OCI-LY3 (cell line): ENCODE data around the gene PCDHGC5.

Experiments used
- H2AFZ ChIP-seq: fragments of 200-600, 300-600 bp; shearing (Covaris generic); 2 replicates; pipeline ENCODE4 v1.6.0; 2014; ENCODE audit warnings: antibody characterized with exemption, low read depth, low read length
- H3K27ac ChIP-seq: fragments of 200-600, 300-600 bp; sonication (generic); 2 replicates; pipeline ENCODE4 v1.5.1; 2014; ENCODE audit warnings: mild to moderate bottlenecking, low read length, moderate library complexity, mixed read lengths
- H3K27me3 ChIP-seq: fragments of 200-600, 300-600 bp; sonication (generic); 2 replicates; pipeline ENCODE4 v1.6.1; 2014; ENCODE audit warnings: low read depth, low read length, mixed read lengths
- H3K36me3 ChIP-seq: fragments of 200-600, 300-600 bp; sonication (generic); replicated peaks from 2 replicates; pipeline ENCODE3; 2014; ENCODE audit warnings: low read depth, low read length, mixed read lengths
- H3K4me1 ChIP-seq: fragments of 300-600, 200-600 bp; sonication (generic); 2 replicates; pipeline ENCODE4 v1.6.1; 2014; ENCODE audit warnings: low read length, mixed read lengths
- H3K4me2 ChIP-seq: fragments of 200-600, 300-600 bp; sonication (generic); 2 replicates; pipeline ENCODE4 v1.6.1; 2014; ENCODE audit warnings: low read length, mixed read lengths
- H3K4me3 ChIP-seq: fragments of 300-600, 200-600 bp; sonication (generic); 2 replicates; pipeline ENCODE4 v1.5.1; 2014; ENCODE audit warnings: antibody characterized with exemption, mild to moderate bottlenecking, low read length, moderate library complexity
- H3K79me2 ChIP-seq: fragments of 300-600, 200-600 bp; shearing (Covaris generic); 2 replicates; pipeline ENCODE4 v1.6.1; 2014; ENCODE audit warnings: mild to moderate bottlenecking, low read length, mixed read lengths
- H3K9ac ChIP-seq: fragments of 300-600, 200-600 bp; shearing (Covaris generic); 2 replicates; pipeline ENCODE4 v1.6.0; 2014; ENCODE audit warnings: mild to moderate bottlenecking, low read length, moderate library complexity
- H3K9me3 ChIP-seq: fragments of 200-600, 300-600 bp; shearing (Covaris generic); 2 replicates; pipeline ENCODE4 v1.6.1; 2014; ENCODE audit warnings: low read length, mixed read lengths; ENCODE audit not compliant: insufficient read depth
- H4K20me1 ChIP-seq: fragments of 200-600, 300-600 bp; sonication (generic); 2 replicates; pipeline ENCODE4 v1.6.1; 2016; ENCODE audit warnings: low read length, mixed read lengths; ENCODE audit not compliant: insufficient read depth
- EZH2phosphoT487 ChIP-seq: fragments of 200-600 bp; shearing (Covaris generic); IDR thresholded peaks from 2 replicates; pipeline ENCODE4 v1.6.1; 2018; ENCODE audit warnings: antibody characterized with exemption, mixed run types, low read depth
- TF ChIP-seq, protein P1 (sequence below): fragments of 200-600, 300-600 bp; sonication (generic); IDR thresholded peaks from 2 replicates; pipeline ENCODE4 v1.5.1; 2014; ENCODE audit warnings: antibody characterized with exemption, low read length, low read depth

PCDHGC5 gene

DNA sequence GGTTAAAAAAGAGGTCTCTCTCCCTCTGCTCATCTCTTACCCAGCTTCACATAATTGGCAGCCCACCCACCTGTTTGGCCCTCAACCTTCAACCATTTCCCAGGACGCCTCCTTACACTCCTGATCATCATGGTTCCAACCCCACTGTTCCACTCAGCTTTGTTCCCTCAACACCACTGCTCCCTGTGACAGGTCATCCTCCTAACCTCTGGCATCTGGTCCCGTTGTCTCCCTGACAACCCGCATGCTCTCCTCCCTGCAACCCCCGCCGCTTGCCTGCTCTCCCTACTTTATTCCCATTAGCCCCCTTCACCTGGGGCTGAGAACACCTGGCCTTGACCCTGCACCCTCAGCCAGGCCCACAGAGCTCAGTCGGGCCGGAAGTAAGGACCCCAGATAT is 12.9 kb downstream of the PCDHGC5 start:
- Histone ChIP-seq H3K36me3 (no peaks in the 10 kb centered on the region), H3K4me3 (no peak overlapping the region), H2AFZ (no peak overlapping the region), H3K9me3 (no peaks in the 10 kb centered on the region), H3K27ac (no peak overlapping the region), H4K20me1 (no peaks in the 10 kb centered on the region), H3K79me2 (no peaks in the 10 kb centered on the region), H3K4me2 (no peak overlapping the region), H3K4me1 (peaks cover 4% of the 10 kb centered on the region; the same call in 1 of the 2 replicates), H3K9ac (no peak overlapping the region), H3K27me3 (no peaks in the 10 kb centered on the region)
- no peak for TF ChIP-seq EZH2phosphoT487
- TF ChIP-seq, protein P1, sequence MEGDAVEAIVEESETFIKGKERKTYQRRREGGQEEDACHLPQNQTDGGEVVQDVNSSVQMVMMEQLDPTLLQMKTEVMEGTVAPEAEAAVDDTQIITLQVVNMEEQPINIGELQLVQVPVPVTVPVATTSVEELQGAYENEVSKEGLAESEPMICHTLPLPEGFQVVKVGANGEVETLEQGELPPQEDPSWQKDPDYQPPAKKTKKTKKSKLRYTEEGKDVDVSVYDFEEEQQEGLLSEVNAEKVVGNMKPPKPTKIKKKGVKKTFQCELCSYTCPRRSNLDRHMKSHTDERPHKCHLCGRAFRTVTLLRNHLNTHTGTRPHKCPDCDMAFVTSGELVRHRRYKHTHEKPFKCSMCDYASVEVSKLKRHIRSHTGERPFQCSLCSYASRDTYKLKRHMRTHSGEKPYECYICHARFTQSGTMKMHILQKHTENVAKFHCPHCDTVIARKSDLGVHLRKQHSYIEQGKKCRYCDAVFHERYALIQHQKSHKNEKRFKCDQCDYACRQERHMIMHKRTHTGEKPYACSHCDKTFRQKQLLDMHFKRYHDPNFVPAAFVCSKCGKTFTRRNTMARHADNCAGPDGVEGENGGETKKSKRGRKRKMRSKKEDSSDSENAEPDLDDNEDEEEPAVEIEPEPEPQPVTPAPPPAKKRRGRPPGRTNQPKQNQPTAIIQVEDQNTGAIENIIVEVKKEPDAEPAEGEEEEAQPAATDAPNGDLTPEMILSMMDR = no peak

DNA sequence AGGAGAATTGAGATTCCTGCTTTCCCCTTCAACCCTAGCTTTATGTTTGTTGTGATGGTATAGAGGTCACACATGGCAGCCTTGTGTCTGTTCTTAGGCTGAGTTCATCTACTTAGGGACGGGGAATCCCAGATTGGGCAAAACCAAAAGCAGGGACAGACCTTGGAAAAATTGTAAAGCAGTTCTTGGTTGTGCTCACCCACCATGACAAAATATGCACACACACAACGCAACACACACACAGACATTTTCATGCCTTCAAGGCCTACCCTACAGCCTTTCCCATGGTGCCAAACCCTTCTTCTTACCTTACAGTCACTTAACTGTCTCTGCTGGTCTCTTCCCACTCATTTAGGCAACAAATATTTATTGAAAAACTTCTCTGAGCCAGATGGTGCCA is 14.8 kb downstream of the PCDHGC5 start:
- Histone ChIP-seq H3K9ac (no peak overlapping the region), H2AFZ (no peak overlapping the region), H4K20me1 (no peaks in the 10 kb centered on the region), H3K4me1 (peaks cover 10% of the 10 kb centered on the region; the same call in 1 of the 2 replicates), H3K4me3 (no peak overlapping the region), H3K27me3 (no peaks in the 10 kb centered on the region), H3K9me3 (no peaks in the 10 kb centered on the region), H3K4me2 (no peak overlapping the region), H3K27ac (no peak overlapping the region), H3K79me2 (no peaks in the 10 kb centered on the region), H3K36me3 (no peaks in the 10 kb centered on the region)
- TF ChIP-seq, protein P1 = no peak
- TF ChIP-seq EZH2phosphoT487 = no peak

DNA sequence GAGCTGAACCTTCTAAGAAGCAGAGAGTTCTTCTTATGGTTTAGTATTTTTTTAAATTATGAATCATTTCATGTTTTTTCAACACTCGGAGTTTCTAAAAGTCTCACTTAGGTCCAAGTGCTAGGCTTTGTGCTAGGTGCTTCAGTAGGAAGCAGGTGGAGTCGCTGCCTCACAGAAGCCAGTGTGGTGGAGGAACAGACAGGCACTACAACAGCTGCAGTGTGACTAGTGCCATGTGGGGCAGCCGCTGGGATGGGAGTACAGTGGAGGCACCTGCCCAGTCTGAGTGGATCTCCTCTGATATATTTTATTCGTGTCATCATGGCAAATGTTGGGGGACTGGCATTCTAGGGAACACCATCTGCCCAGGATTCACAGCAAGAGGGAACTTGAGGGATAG is 15.3 kb downstream of the PCDHGC5 start:
- H4K20me1 ChIP-seq = no peaks in the 10 kb centered on the region
- no peaks in the 10 kb centered on the region for H3K79me2 ChIP-seq
- H3K4me3 ChIP-seq = no peak overlapping the region
- peaks cover 14% of the 10 kb centered on the region for H3K4me1 ChIP-seq
- TF ChIP-seq, protein P1 = no peak
- TF ChIP-seq EZH2phosphoT487 = no peak
- no peaks in the 10 kb centered on the region for H3K9me3 ChIP-seq
- no peaks in the 10 kb centered on the region for H3K36me3 ChIP-seq
- no peaks in the 10 kb centered on the region for H3K27me3 ChIP-seq
- no peak overlapping the region for H2AFZ ChIP-seq
- H3K9ac ChIP-seq = no peak overlapping the region
- no peak overlapping the region for H3K4me2 ChIP-seq
- no peak overlapping the region for H3K27ac ChIP-seq

DNA sequence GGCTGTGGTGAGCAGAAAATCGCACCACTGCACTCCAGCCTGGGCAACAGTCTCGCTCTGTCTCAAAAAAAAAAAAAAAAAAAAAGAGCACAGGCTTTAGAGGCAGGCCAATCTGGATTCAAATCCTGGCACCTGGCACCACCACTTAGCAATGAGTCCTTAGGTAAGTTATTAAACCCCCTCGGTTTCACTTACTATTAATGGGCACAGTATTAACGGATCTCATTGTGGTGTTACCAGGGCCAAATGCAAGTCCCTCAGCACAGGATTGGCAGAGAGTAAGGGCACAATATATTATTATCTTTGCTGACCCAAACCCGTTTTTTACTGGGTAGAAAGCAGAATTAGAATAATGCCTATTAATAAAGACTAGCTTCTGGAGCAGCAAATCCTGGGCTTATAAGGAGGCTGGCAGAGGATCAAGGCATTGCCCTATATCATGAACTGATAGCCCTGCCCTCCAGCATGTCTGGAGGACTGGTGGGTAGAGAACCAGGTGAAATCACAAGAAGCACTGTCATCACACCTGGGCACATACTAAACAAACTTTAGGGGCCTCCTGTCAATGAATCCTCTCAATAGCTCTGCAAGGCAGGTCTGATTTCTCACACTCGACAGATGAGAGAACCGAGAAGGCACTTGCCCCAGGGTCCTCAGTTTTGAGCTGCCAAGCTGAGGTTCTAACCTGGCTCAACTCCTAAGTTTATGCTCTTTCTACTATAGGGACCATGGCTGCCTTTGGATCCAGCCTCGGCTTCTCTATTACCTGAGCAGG is 17.7 kb downstream of the PCDHGC5 start:
- no peak for TF ChIP-seq EZH2phosphoT487
- TF ChIP-seq, protein P1 = no peak
- Histone ChIP-seq H3K36me3 (no peaks in the 10 kb centered on the region), H3K4me2 (no peak overlapping the region), H3K4me3 (no peak overlapping the region), H3K4me1 (peaks cover 35% of the 10 kb centered on the region), H3K9me3 (no peaks in the 10 kb centered on the region), H3K9ac (no peak overlapping the region), H3K27me3 (no peaks in the 10 kb centered on the region), H4K20me1 (no peaks in the 10 kb centered on the region), H3K27ac (no peak overlapping the region), H3K79me2 (no peaks in the 10 kb centered on the region), H2AFZ (no peak overlapping the region)
